Osteoblast (primary cell): Measurements from ENCODE around the gene IGSF6. TPM values are rescaled to one million over a fixed set of nuclear protein-coding genes. Genes with fewer than 3 reads are reported as not detected.

Experiments
- DNase-seq: peaks from one replicate; pipeline ENCODE4 v3.0.0; 2011; ENCODE audit warnings: low spot score, mixed read lengths; ENCODE audit not compliant: insufficient read length; ENCODE audit errors: missing footprints
- H2AFZ ChIP-seq: 2 replicates; pipeline ENCODE4 v1.6.0; 2011; ENCODE audit warnings: mild to moderate bottlenecking, low read length
- H3K27ac ChIP-seq: 2 replicates; pipeline ENCODE4 v1.5.1; 2011; ENCODE audit warnings: mild to moderate bottlenecking, low read depth, low read length, moderate library complexity
- H3K27me3 ChIP-seq: 2 replicates; pipeline ENCODE4 v1.6.0; 2012; ENCODE audit warnings: mild to moderate bottlenecking, control low read depth, inconsistent platforms, low read length, moderate library complexity; ENCODE audit not compliant: insufficient read depth
- H3K36me3 ChIP-seq: 2 replicates; pipeline ENCODE4 v1.5.1; 2011; ENCODE audit warnings: mild to moderate bottlenecking, low read length, control low read depth, moderate library complexity; ENCODE audit not compliant: insufficient read depth
- H3K4me1 ChIP-seq: 2 replicates; pipeline ENCODE4 v1.5.1; 2011; ENCODE audit warnings: mild to moderate bottlenecking, low read length, control low read depth, moderate library complexity; ENCODE audit not compliant: insufficient read depth
- H3K4me2 ChIP-seq: 2 replicates; pipeline ENCODE4 v1.6.0; 2011; ENCODE audit warnings: mild to moderate bottlenecking, low read length; ENCODE audit not compliant: insufficient read depth
- H3K4me3 ChIP-seq: fragments of 200-600 bp; sonication (generic); 3 replicates; pipeline ENCODE4 v1.5.1; 2012; ENCODE audit warnings: mild to moderate bottlenecking, low read length, inconsistent platforms; ENCODE audit not compliant: insufficient read depth
- H3K79me2 ChIP-seq: 2 replicates; pipeline ENCODE4 v1.6.0; 2012; ENCODE audit warnings: mild to moderate bottlenecking, low read length, control low read depth, inconsistent platforms; ENCODE audit not compliant: insufficient read depth
- H3K9me3 ChIP-seq: 2 replicates; pipeline ENCODE4 v1.5.1; 2011; ENCODE audit warnings: low read depth, low read length, control low read depth
- H4K20me1 ChIP-seq: 2 replicates; pipeline ENCODE4 v1.6.0; 2012; ENCODE audit warnings: mild to moderate bottlenecking, low read length, control low read depth; ENCODE audit not compliant: insufficient read depth
- total RNA-seq: library from RNA; depleted of rRNA; stranded (reverse); fragments of >200 nt; gene quantifications from 2 replicates; pipeline ENCODE4 v1.2.3, GENCODE V29; 2012
- TF ChIP-seq, protein P1 (sequence below): IDR thresholded peaks from 2 replicates; pipeline ENCODE4 v1.5.1; 2011; ENCODE audit warnings: mild to moderate bottlenecking, low read depth, low read length, moderate library complexity; ENCODE audit errors: extremely low read depth

The IGSF6 gene
- total RNA-seq, 1 donor = 0.36 TPM

DNA sequence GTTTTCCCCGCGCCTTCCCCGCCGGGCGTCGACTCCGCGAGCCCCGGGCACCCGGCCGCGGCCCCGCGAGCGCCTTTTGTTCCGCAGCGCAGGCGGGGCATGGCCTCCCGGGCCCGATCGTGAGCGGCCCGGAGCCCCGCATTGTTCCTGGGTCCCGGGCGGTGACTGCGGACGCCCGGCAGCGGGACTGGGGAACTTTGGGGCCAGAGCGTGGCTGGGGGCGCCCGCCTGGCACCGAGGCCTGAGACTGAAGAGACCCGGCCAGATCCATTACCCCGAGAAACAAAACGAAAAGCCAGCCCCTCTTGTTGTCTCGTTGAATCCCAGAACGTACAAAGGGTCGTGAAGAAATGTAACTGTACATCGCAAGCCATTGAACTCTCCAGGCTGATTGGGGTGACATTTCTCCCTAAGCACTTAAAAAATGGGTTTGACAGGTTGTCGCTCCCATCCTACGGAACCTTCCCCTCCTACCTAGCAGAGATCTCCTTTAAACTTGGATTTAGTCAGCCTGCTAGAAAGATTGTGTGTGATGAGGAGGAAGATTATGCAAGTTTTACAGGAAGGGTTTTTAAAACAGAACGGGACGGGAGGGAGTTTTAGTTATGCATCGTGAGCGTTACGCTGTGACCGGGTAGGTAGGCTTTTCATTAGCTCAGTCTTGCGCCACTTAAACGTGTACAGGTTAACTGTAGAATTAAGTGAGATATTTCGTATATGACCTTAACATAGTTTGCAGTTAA, 52.2 kb downstream of the IGSF6 start:
- peak overlapping the region; percentile 60 for H3K27ac ChIP-seq
- H3K9me3 ChIP-seq = no peaks in the 10 kb centered on the region
- H3K79me2 ChIP-seq = peaks cover 57% of the 10 kb centered on the region
- peaks cover 32% of the 10 kb centered on the region for H3K4me1 ChIP-seq
- TF ChIP-seq, protein P1, sequence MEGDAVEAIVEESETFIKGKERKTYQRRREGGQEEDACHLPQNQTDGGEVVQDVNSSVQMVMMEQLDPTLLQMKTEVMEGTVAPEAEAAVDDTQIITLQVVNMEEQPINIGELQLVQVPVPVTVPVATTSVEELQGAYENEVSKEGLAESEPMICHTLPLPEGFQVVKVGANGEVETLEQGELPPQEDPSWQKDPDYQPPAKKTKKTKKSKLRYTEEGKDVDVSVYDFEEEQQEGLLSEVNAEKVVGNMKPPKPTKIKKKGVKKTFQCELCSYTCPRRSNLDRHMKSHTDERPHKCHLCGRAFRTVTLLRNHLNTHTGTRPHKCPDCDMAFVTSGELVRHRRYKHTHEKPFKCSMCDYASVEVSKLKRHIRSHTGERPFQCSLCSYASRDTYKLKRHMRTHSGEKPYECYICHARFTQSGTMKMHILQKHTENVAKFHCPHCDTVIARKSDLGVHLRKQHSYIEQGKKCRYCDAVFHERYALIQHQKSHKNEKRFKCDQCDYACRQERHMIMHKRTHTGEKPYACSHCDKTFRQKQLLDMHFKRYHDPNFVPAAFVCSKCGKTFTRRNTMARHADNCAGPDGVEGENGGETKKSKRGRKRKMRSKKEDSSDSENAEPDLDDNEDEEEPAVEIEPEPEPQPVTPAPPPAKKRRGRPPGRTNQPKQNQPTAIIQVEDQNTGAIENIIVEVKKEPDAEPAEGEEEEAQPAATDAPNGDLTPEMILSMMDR = no peak
- H2AFZ ChIP-seq = peak overlapping the region; percentile 45
- peak; percentile 75 for DNase-seq
- H3K36me3 ChIP-seq = no peaks in the 10 kb centered on the region
- H3K4me3 ChIP-seq = peak overlapping the region; percentile 76
- no peaks in the 10 kb centered on the region for H3K27me3 ChIP-seq
- H3K4me2 ChIP-seq = peak overlapping the region; percentile 96
- peaks cover 40% of the 10 kb centered on the region for H4K20me1 ChIP-seq

DNA sequence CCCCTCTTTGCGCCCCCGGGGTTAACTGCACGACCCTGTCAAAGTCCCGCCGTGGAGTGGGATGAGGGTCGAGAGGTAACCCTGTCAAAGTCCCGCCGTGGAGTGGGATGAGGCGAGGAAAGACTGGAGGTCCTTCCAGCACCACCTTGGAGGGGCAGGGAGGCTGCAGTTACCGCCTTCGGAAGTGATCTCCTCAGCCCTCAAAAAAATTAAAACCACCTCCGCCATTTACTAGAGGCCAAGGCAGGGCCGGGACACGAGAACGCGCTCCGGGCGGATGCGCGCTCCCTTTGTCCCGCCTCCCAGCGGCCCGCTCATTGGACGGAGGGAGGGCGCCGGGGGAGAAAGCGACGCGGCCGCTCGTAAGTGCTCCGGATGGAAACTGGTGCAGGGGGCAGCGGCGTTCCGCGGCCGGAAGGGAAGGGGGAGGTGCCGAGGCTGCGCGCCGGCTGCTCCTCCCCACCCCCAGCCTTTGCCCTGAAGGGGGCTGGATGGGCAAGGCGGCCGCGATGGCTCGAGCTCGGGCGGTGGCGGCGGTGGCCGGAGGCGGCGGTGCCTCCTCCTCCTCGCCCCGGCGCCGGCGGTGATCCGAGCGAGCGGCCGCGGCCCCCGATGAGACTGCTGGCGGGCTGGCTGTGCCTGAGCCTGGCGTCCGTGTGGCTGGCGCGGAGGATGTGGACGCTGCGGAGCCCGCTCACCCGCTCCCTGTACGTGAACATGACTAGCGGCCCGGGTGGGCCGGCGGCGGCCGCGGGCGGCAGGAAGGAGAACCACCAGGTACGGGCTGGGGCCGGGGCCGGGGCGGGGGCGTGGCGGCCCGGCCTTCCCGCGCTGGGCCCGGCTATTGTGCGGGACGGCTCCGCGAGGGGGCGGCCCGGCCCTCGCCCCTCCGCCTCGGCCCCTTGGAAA, 53.0 kb downstream of the IGSF6 start, which contains the start of gene METTL9:
TSS of gene METTL9 (plus strand) at position 456 of the 909 bp plus-strand sequence. CDS start at position 613, 157 bp downstream.
- DNase-seq = peak; percentile 98
- no peaks in the 10 kb centered on the region for H3K9me3 ChIP-seq
- peaks cover 29% of the 10 kb centered on the region for H3K4me1 ChIP-seq
- H3K79me2 ChIP-seq = peaks cover 49% of the 10 kb centered on the region
- TF ChIP-seq, protein P1 = no peak
- H4K20me1 ChIP-seq = peaks cover 32% of the 10 kb centered on the region
- H2AFZ ChIP-seq = peak within 1 kb of the TSS; percentile 99
- H3K27ac ChIP-seq = peak within 1 kb of the TSS; percentile 91
- H3K4me3 ChIP-seq = peak within 1 kb of the TSS; percentile 76
- H3K27me3 ChIP-seq = no peaks in the 10 kb centered on the region
- H3K36me3 ChIP-seq = no peaks in the 10 kb centered on the region
- peak within 1 kb of the TSS; percentile 98 for H3K4me2 ChIP-seq

DNA sequence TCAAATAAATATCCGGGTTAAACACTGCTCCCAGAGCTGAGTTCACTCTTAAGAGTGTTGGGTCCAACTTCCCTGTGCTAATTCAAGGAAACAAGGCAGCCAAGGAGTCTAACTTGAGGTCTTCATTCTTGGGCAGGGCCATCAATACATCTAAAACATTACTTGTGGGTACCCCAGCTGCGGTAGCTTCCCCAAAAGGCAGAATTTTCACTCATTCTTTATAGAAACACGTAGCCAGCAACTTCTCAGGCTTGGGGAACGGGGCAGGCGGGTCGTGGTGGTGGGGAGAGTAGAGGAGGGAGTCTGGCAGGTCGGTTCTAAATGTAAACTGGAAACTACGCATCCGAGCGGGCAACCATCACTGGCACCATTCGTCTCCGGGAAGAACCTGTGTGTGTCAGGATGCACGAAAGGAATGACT, 53.7 kb downstream of the IGSF6 start:
- peaks cover 42% of the 10 kb centered on the region for H3K79me2 ChIP-seq
- peak overlapping the region; percentile 99 for H2AFZ ChIP-seq
- TF ChIP-seq, protein P1 = no peak
- H4K20me1 ChIP-seq = peaks cover 28% of the 10 kb centered on the region
- H3K9me3 ChIP-seq = no peaks in the 10 kb centered on the region
- H3K27me3 ChIP-seq = no peaks in the 10 kb centered on the region
- peaks cover 28% of the 10 kb centered on the region for H3K4me1 ChIP-seq
- DNase-seq = peak; percentile 75
- H3K27ac ChIP-seq = peak overlapping the region; percentile 91
- H3K36me3 ChIP-seq = no peaks in the 10 kb centered on the region
- H3K4me2 ChIP-seq = peak overlapping the region; percentile 98
- peak overlapping the region; percentile 76 for H3K4me3 ChIP-seq
